Measurements from ENCODE around the gene DMAP1.

The DMAP1 gene

DNA sequence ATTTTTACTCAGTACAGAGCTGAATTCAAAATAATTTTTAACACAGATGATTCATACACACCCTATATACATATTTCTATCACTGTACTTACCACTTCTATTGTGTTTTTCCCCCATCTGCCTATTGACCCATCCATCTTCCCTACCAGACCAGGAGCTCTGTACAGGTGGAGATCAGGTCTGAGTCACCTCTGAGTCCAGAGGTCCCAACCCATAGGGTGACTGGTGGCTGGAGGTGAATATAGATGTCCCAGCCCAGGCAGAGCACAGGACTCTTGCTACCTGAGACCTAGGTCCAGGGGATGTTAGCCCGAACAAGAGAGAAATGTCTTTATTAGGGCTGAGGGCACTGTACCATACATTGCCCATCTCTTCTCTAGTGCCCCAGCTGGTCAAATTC is 54.8 kb downstream of the DMAP1 start:
- Histone ChIP-seq H3K4me1 (ENCODE audit: low read length) (peaks cover 10% of the 10 kb centered on the region; the same call in 1 of the 2 replicates), H3K4me2 (ENCODE audit: low read length) (no peak overlapping the region), H3K36me3 (replicated peaks; ENCODE audit: low read depth, low read length) (no peaks in the 10 kb centered on the region)

More for the DNA sequence above, 54.8 kb downstream of the DMAP1 start:
- Histone ChIP-seq H3K27me3 (ENCODE audit: low read depth, low read length) (no peaks in the 10 kb centered on the region), H3K27ac (ENCODE audit: low read length) (no peak overlapping the region), H3K9me3 (ENCODE audit: insufficient read depth, low read length) (no peaks in the 10 kb centered on the region), H3K4me3 (ENCODE audit: low read length) (no peak overlapping the region), H3K9ac (ENCODE audit: low read length) (no peak overlapping the region), H4K20me1 (ENCODE audit: insufficient read depth, low read length) (no peaks in the 10 kb centered on the region), H2AFZ (ENCODE audit: low read depth, low read length) (no peak overlapping the region), H3K79me2 (ENCODE audit: low read length) (no peaks in the 10 kb centered on the region)
- TF ChIP-seq CTCF (IDR thresholded peaks at IDR 0.05; ENCODE audit: low read depth, low read length), result no peak
- no peak for TF ChIP-seq EZH2phosphoT487 (IDR thresholded peaks at IDR 0.05; ENCODE audit: low read depth)

All from OCI-LY3 (cell line).